C4-2B (cell line): ENCODE measurements around the gene UBE2V1.
"Not testable (repeated sequence)": the region's sequence is repeated elsewhere in the genome, so short reads cannot be mapped to it uniquely, and the experiment has no call there.

Source experiments
- H3K27ac ChIP-seq: fragments of 450-650 bp; 2 replicates; pipeline ENCODE4 v1.5.1; 2017
- CTCF ChIP-seq: fragments of 450-650 bp; conservative IDR thresholded peaks from 2 replicates; pipeline ENCODE4 v1.5.1; 2017; ENCODE audit warnings: mild to moderate bottlenecking
- ZFX ChIP-seq: fragments of 450-650 bp; IDR thresholded peaks from 2 replicates; pipeline ENCODE4 v1.6.1; 2017

Gene UBE2V1

DNA sequence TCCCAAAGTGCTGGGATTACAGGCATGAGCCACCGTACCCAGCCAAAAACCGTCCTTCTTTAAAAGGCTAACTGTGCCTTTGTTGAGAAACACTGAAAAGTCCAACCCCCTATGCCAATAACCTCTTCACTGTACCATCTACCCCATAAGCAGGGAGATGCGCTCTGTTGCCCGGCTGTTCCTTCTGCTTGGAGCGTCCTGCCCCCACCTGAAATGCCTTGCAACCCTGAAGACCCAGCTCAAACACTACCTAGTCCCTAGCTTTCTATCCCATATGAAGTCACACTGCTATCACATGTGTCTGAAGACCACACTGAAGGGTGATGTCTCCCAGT, 27.8 kb downstream of the UBE2V1 start:
- H3K27ac ChIP-seq, result no peak overlapping the region
- TF ChIP-seq ZFX (no peak), CTCF (no peak)

GRCh38 chr20:50083034-50083433, 29.9 kb downstream of the UBE2V1 start:
- TF ChIP-seq CTCF (no peak), ZFX (no peak)
- H3K27ac ChIP-seq, result no peak overlapping the region

DNA sequence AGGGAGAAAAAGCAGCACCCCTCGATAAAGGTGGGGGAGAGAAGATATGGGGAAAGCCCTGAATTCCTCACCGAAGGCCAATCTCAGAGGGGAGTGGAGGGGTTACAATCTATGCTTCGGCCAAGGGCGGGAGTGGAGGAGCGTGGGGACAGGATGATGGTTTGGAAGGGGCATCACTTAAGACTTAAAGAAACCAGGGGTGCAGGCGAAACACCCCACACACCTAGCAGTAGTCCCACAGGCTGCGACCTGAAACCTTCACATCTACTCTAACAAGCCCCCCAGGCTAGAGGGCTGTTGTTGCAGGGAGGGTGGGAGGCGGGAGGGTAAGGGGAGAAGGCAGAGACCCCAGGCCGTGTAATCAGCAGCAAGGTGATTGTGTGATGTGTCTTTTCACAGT, 30.9 kb downstream of the UBE2V1 start:
- not testable (repeated sequence) for H3K27ac ChIP-seq

DNA sequence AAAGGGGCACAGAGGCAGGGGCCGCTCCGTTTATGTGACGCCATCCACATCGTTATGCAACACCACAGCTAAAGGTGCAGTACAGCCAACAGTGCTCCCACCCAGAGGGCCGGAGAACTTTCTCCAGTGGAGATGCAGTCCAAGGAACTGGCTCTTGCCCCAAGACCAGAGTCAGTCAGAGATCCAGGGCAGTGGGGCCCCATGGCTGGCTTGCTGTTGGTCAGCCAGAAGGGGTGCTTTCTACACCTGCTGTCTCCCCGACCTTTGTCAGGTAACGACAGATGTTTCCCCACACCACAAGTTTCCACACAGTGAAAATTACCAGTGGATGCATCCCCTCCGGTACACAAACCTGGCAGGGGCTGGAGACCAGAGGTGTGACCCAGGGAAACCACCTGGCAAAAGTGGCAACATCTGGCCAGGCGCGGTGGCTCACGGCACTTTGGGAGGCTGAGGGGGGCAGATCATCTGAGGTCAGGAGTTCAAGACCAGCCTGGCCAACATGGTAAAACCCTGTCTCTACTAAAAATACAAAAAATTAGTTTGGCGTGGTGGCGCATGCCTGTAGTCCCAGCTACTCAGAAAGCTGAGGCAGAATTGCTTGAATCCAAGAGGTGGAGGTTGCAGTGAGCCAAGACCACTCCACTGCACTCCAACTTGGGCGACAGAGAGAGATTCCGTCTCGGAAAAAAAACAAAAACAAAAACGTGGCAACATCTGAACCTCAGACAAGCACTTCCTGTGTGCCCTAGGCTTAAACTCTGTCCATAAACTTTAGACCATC, 34.9 kb downstream of the UBE2V1 start:
- H3K27ac ChIP-seq, result no peak overlapping the region
- TF ChIP-seq CTCF, result no peak
- TF ChIP-seq ZFX, result no peak

DNA sequence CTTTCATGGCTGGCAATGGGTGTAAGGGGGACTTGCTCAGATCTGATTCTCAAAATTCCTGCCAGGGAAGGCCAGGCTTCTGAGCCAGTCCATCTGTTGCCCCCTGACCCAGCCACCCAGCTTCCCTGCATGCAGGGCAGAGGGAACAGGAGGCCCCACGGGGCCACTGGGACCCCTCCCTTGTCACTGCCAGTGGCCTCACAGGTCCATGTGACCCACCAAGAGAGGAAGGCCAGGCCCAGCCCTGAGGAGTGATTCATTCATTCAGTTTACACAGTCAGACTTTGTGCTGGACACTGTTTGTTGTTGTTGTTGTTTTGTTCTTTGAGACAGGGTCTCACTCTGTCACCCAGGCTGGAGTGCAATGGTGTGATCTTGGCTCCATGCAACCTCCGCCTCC, 39.5 kb downstream of the UBE2V1 start:
- TF ChIP-seq CTCF (no peak), ZFX (no peak)
- no peak overlapping the region for H3K27ac ChIP-seq

DNA sequence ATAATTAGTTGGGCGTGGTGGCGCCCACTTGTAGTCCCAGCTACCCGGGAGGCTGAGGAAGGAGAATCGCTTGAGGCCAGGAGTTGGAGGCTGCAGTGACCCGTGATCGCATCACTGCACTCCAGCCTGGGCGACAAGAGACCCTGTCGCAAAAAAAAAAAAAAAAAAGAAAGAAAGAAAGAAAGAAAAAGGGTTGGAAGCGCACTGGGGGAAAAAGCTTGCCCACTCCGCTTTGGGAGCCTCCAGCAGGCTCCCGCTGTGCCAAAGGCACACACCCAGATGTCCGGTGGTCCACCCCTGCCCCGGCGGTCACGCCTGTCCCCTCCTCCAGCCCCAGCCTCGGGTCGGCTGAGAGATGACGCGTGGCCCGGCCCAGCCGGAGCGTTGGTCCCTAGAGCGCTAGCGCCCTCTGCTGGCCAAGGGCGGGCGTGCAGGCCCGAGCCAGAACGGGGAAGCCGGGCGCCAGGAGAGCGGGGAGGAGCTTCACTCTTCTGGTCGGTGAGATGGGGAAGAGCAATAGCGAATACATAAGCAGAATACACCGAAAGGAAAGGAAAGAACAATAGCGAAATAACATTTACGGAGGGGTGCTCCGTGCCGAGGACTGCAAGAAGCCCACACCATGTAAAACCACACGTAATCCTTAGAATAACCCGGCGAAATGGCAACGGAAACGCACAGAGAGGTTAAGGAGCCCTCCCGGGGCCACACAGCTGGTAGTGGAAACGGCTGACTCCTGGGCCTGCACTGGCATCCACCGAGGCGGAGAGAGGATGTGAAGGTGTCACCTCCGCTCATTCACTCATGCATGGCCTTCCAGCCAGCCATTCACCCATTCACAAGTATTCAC, 41.7 kb downstream of the UBE2V1 start:
- H3K27ac ChIP-seq, result peak overlapping the region; percentile 37; the same call in 1 of the 2 replicates
- TF ChIP-seq ZFX (no peak), CTCF (peak; percentile 100)

GRCh38 chr20:50070361-50070760, 42.6 kb downstream of the UBE2V1 start:
- no peak overlapping the region for H3K27ac ChIP-seq
- TF ChIP-seq CTCF (no peak), ZFX (no peak)
